Nephron (organoid): Measurements from ENCODE around the gene C1orf115.

ENCODE experiments used
- H3K27ac Mint-ChIP-seq, 3 experiments: 2 replicates each; pipeline ENCODE4 v1.8.0; 2020; ENCODE audit warnings: mixed read lengths in 3 of 3, mild to moderate bottlenecking in 2 of 3, moderate library complexity in 1 of 3
- H3K27me3 Mint-ChIP-seq: 2 replicates; pipeline ENCODE4 v1.8.0; 2021; ENCODE audit warnings: low read depth, mild to moderate bottlenecking, moderate library complexity, mixed read lengths
- H3K36me3 Mint-ChIP-seq: 2 replicates; pipeline ENCODE4 v1.8.0; 2020; ENCODE audit warnings: low read depth, mixed read lengths
- H3K4me1 Mint-ChIP-seq: 2 replicates; pipeline ENCODE4 v1.8.0; 2020; ENCODE audit warnings: mixed read lengths
- H3K4me3 Mint-ChIP-seq, 3 experiments: 2 replicates each; pipeline ENCODE4 v1.8.0; 2020; ENCODE audit warnings: mild to moderate bottlenecking in 3 of 3, mixed read lengths in 3 of 3, moderate library complexity in 2 of 3
- H3K9me3 Mint-ChIP-seq: 2 replicates; pipeline ENCODE4 v1.8.0; 2020; ENCODE audit warnings: mixed read lengths
- TF ChIP-seq, protein P1 (sequence below), 3 experiments: fragments of 200-600 bp; sonication (generic); IDR thresholded peaks; one replicate each; pipeline ENCODE4 v1.5.0; 2021; ENCODE audit warnings: antibody characterized with exemption in 3 of 3; ENCODE audit not compliant: unreplicated experiment in 3 of 3

The C1orf115 gene

DNA sequence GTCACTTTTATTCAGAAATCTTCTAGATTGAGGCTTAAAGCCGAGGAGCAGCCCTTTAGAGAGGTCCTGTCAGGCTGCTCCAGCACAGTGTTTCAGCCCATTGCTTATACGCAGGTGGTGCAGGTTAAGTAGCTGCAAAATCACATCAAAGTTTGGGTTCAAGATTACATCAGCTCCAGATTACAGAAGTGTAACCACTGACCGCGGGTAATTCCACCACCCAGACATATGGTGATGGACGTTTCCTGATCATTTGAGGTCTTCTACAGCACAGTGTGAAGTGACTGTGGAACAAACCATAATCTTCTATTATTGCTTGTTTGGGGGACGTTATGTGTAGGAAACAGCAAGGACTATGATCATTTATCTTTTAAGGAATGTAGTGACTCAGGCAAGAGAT, 11.8 kb downstream of the C1orf115 start:
- Mint-ChIP-seq H3K9me3 (no peaks in the 10 kb centered on the region), H3K36me3 (no peaks in the 10 kb centered on the region), H3K4me3 (no peak overlapping the region), H3K27ac (no peak overlapping the region), H3K4me1 (peaks cover 11% of the 10 kb centered on the region), H3K27me3 (peaks cover 9% of the 10 kb centered on the region)
- TF ChIP-seq, protein P1, sequence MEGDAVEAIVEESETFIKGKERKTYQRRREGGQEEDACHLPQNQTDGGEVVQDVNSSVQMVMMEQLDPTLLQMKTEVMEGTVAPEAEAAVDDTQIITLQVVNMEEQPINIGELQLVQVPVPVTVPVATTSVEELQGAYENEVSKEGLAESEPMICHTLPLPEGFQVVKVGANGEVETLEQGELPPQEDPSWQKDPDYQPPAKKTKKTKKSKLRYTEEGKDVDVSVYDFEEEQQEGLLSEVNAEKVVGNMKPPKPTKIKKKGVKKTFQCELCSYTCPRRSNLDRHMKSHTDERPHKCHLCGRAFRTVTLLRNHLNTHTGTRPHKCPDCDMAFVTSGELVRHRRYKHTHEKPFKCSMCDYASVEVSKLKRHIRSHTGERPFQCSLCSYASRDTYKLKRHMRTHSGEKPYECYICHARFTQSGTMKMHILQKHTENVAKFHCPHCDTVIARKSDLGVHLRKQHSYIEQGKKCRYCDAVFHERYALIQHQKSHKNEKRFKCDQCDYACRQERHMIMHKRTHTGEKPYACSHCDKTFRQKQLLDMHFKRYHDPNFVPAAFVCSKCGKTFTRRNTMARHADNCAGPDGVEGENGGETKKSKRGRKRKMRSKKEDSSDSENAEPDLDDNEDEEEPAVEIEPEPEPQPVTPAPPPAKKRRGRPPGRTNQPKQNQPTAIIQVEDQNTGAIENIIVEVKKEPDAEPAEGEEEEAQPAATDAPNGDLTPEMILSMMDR (IDR thresholded peaks at IDR 0.05; ENCODE audit: unreplicated experiment in 3 of 3) = no peak

DNA sequence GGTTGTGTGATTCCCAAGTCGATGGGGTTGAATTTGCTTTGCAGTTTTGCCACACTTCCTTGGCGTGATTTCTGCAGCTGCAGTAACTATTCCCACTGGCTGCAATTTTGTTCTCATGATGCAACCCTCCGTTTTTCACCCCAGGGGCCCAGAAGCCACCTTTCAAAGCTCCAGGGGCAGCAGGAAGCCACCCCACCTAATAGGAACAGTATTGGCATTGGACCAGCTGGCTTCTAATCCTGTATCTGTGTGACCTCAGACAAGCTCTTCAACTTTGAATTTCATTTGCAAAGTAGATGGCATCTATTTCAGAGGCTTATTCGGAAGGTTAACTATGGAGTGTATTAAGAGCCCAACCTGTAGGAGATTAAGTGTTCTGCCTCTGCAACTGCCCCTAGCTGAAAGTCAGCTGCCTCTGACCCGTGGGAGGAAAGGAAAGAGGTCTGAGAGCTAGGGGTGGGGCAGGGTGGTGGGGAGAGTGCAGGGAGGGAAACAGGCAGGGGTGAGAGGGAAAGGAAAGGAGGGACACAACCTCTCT, 12.6 kb downstream of the C1orf115 start:
- H3K27me3 Mint-ChIP-seq = peaks cover 9% of the 10 kb centered on the region

DNA sequence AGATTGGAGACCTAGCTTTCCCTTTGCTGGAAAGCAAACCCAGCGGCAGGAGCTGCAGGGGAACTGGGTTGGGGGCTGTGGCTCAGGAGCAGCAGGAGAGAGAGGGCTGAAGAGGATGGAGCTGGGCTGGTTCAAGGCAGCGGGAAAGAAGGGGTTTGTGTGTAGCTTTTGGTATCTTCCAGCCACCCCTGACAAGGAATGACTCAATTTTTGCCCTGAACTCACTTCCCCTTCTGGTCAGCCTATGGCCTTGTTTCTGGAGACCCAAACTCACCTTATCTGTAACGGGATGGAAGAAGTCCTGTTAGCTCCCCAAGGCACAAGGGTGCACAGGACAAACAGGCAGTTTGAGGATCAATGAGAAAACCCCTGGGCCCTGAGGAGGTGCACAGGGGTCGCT, 13.1 kb downstream of the C1orf115 start:
- Mint-ChIP-seq H3K4me1 (peaks cover 11% of the 10 kb centered on the region), H3K27ac (no peak overlapping the region), H3K9me3 (no peaks in the 10 kb centered on the region), H3K4me3 (no peak overlapping the region), H3K36me3 (no peaks in the 10 kb centered on the region), H3K27me3 (peaks cover 11% of the 10 kb centered on the region)
- TF ChIP-seq, protein P1 (IDR thresholded peaks at IDR 0.05; ENCODE audit: unreplicated experiment in 3 of 3) = no peak

More for the DNA sequence above, 12.6 kb downstream of the C1orf115 start:
- H3K9me3 Mint-ChIP-seq = no peaks in the 10 kb centered on the region
- H3K27ac Mint-ChIP-seq = no peak overlapping the region
- no peak overlapping the region for H3K4me3 Mint-ChIP-seq
- peaks cover 11% of the 10 kb centered on the region for H3K4me1 Mint-ChIP-seq
- TF ChIP-seq, protein P1 (IDR thresholded peaks at IDR 0.05; ENCODE audit: unreplicated experiment in 3 of 3) = no peak
- no peaks in the 10 kb centered on the region for H3K36me3 Mint-ChIP-seq

DNA sequence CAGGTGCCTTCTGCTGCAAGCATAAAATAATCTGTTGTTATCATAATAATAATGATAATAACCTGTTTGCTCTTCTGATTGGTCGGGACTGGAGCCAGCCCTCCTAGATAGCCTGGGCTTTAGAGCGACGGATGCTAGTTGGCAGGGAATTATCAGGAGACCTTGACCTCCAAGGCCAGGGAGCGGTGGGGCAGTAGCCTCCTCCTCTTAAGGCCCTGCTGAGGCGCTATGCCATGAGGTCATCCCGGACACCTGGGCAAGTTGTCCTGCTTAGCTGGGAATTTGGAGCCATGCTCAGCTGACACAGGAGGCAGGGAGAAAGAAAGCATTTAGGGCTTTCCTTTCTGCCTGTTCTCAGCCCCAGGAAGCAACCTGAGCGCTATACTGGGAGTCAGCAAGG, 15.6 kb downstream of the C1orf115 start:
- H3K4me3 Mint-ChIP-seq = no peak overlapping the region
- H3K4me1 Mint-ChIP-seq = peaks cover 8% of the 10 kb centered on the region
- no peak overlapping the region for H3K27ac Mint-ChIP-seq
- TF ChIP-seq, protein P1 (IDR thresholded peaks at IDR 0.05; ENCODE audit: unreplicated experiment in 3 of 3) = no peak
- no peaks in the 10 kb centered on the region for H3K9me3 Mint-ChIP-seq
- H3K27me3 Mint-ChIP-seq = peaks cover 12% of the 10 kb centered on the region
- H3K36me3 Mint-ChIP-seq = no peaks in the 10 kb centered on the region

DNA sequence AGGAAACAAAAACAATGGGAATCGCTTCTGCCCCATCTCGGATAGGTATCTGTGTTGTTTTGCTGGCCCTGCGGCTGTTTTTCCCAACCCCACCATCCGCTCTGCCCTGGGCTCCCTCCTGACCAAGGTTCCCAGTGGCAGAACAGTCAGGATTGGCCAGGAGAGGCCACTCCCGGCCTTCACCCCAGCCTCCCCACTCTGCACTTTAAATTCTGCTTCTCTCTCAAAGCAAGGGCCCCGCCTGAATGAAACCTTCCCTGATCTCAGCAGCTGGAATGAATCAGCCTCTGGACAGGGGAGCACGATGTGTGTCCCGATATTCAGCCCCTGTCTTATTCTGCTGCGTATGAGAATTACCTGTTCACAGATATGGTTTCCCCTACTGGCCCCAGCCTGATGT, 16.3 kb downstream of the C1orf115 start:
- no peaks in the 10 kb centered on the region for H3K9me3 Mint-ChIP-seq
- H3K27me3 Mint-ChIP-seq = peaks cover 16% of the 10 kb centered on the region
- no peaks in the 10 kb centered on the region for H3K36me3 Mint-ChIP-seq
- TF ChIP-seq, protein P1 (IDR thresholded peaks at IDR 0.05; ENCODE audit: unreplicated experiment in 3 of 3) = no peak
- H3K27ac Mint-ChIP-seq = peak overlapping the region in 1 of 3 experiments; percentile 51
- peaks cover 4% of the 10 kb centered on the region for H3K4me1 Mint-ChIP-seq
- H3K4me3 Mint-ChIP-seq = no peak overlapping the region

DNA sequence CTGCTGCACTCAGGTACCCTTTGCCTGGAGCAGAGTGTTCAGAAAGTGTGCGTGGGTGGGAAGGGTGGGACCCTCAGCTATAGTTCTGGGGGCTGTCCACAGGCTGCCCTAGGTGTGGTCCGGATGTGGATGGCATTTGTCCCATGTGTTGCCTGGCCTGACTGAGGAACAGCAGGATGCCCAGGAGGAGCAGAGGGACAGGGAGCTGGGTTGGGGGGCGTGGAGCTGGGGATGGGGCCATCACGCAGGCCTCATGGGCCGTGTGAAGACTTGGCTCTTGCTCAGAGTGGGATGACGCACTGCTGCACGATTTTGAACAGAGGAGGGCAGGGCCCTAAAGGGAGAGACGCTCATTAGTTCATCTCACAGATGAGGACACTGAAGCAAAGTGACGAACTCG, 17.0 kb downstream of the C1orf115 start:
- Mint-ChIP-seq H3K36me3 (no peaks in the 10 kb centered on the region), H3K9me3 (no peaks in the 10 kb centered on the region), H3K4me1 (peaks cover 4% of the 10 kb centered on the region), H3K4me3 (no peak overlapping the region), H3K27ac (peak overlapping the region in 1 of 3 experiments; percentile 51), H3K27me3 (peaks cover 18% of the 10 kb centered on the region)
- TF ChIP-seq, protein P1 (IDR thresholded peaks at IDR 0.05; ENCODE audit: unreplicated experiment in 3 of 3) = no peak
